SU-DHL-6 (cell line): Measurements from ENCODE around the gene MARVELD2.
"Not testable (repeated sequence)": the region's sequence is repeated elsewhere in the genome, so short reads cannot be mapped to it uniquely, and the experiment has no call there.

Experiments used
- H2AFZ ChIP-seq: fragments of 200-600 bp; sonication (generic); 2 replicates; pipeline ENCODE4 v1.6.1; 2014; ENCODE audit warnings: low read depth, mild to moderate bottlenecking, moderate library complexity, mixed read lengths, antibody characterized with exemption, low read length; ENCODE audit not compliant: severe bottlenecking
- H3F3A ChIP-seq: fragments of 200-600 bp; shearing (Covaris generic); 2 replicates; pipeline ENCODE4 v1.6.0; 2016; ENCODE audit warnings: antibody characterized with exemption, mild to moderate bottlenecking; ENCODE audit not compliant: insufficient read depth
- H3K27ac ChIP-seq: fragments of 200-600 bp; sonication (generic); 2 replicates; pipeline ENCODE4 v1.5.1; 2016; ENCODE audit warnings: low read depth, mild to moderate bottlenecking, low read length, moderate library complexity, mixed read lengths
- H3K27me3 ChIP-seq: fragments of 200-600 bp; sonication (generic), shearing (Covaris generic); 2 replicates; pipeline ENCODE4 v1.6.0; 2014; ENCODE audit warnings: mild to moderate bottlenecking, low read length
- H3K36me3 ChIP-seq: fragments of 200-600 bp; sonication (generic); 2 replicates; pipeline ENCODE4 v1.6.1; 2014; ENCODE audit warnings: mild to moderate bottlenecking, low read length, mixed read lengths
- H3K4me2 ChIP-seq: fragments of 300-600, 200-600 bp; shearing (Covaris generic), sonication (generic); 2 replicates; pipeline ENCODE4 v1.6.0; 2014; ENCODE audit warnings: low read length, low read depth, mild to moderate bottlenecking; ENCODE audit not compliant: poor library complexity, severe bottlenecking
- H3K4me3 ChIP-seq: fragments of 200-600 bp; sonication (generic); 2 replicates; pipeline ENCODE4 v1.5.1; 2014; ENCODE audit warnings: antibody characterized with exemption, low read length, mild to moderate bottlenecking, mixed read lengths; ENCODE audit not compliant: insufficient read depth, poor library complexity, severe bottlenecking
- H3K79me2 ChIP-seq: fragments of 200-600 bp; sonication (generic); 2 replicates; pipeline ENCODE4 v1.6.1; 2014; ENCODE audit warnings: mild to moderate bottlenecking, low read length, moderate library complexity; ENCODE audit not compliant: insufficient read depth
- H3K9ac ChIP-seq: fragments of 200-600 bp; sonication (generic); 2 replicates; pipeline ENCODE4 v1.7.0; 2014; ENCODE audit warnings: mild to moderate bottlenecking, low read length
- H3K9me2 ChIP-seq: fragments of 200-600 bp; sonication (generic); replicated peaks from 2 replicates; pipeline ENCODE4 v1.6.1; 2014; ENCODE audit warnings: low read length; ENCODE audit not compliant: insufficient read depth
- H3K9me3 ChIP-seq: fragments of 200-600 bp; sonication (generic); 2 replicates; pipeline ENCODE4 v1.6.1; 2014; ENCODE audit warnings: low read length, mixed read lengths; ENCODE audit not compliant: insufficient read depth
- H4K20me1 ChIP-seq: fragments of 200-600 bp; sonication (generic); 2 replicates; pipeline ENCODE4 v1.6.1; 2014; ENCODE audit warnings: low read depth, mild to moderate bottlenecking, antibody characterized with exemption, low read length, moderate library complexity, mixed read lengths
- EZH2phosphoT487 ChIP-seq: fragments of 200-600 bp; sonication (generic), shearing (Covaris generic); conservative IDR thresholded peaks from 2 replicates; pipeline ENCODE4 v1.6.1; 2018; ENCODE audit warnings: mild to moderate bottlenecking, antibody characterized with exemption, low read length, moderate library complexity, mixed read lengths
- TF ChIP-seq, protein P1 (sequence below): fragments of 200-600 bp; sonication (generic); IDR thresholded peaks from one replicate; pipeline ENCODE4 v1.5.1; 2017; ENCODE audit warnings: antibody characterized with exemption, mild to moderate bottlenecking, low read length, moderate library complexity; ENCODE audit not compliant: insufficient read depth, poor library complexity, severe bottlenecking

MARVELD2 gene

DNA sequence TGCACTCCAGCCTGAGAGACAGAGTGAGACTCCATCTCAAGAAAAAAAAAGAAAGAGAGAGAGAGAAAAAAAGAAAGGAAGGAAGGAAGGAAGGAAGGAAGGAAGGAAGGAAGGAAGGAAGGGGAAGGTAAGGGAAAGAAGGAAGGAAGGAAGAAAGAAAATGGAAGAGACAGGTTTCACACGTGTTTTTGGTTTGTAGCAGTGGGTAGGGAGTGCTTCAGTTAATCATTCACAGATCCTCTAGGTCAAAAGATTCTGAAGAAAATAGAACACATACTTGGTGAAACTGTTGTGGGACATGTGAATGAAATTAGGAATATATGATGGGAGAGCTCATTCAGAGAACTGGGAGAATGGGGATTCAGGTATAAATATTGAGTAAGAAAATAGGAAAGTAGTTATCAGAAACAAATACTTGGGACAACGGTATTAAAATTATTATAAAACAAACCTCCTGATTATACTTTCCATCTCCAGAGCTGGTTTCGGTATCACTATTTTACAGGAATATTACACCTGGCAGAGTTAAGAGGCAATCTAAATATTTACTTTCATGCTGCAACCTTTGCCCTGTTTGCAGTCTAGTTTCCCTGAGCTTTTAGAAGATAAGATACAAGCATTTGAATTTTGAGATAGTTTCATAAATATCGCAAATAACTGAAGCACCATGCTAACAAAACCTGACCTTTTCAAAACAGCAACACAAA, 37.2 kb downstream of the MARVELD2 start:
- Histone ChIP-seq H4K20me1 (no peaks in the 10 kb centered on the region), H2AFZ (no peak overlapping the region), H3K36me3 (no peaks in the 10 kb centered on the region), H3K9me3 (no peaks in the 10 kb centered on the region), H3K4me3 (no peak overlapping the region), H3F3A (no peaks in the 10 kb centered on the region), H3K27me3 (no peaks in the 10 kb centered on the region), H3K9ac (no peak overlapping the region), H3K79me2 (no peaks in the 10 kb centered on the region), H3K4me2 (no peak overlapping the region), H3K9me2 (no peaks in the 10 kb centered on the region), H3K27ac (no peak overlapping the region)
- TF ChIP-seq, protein P1, sequence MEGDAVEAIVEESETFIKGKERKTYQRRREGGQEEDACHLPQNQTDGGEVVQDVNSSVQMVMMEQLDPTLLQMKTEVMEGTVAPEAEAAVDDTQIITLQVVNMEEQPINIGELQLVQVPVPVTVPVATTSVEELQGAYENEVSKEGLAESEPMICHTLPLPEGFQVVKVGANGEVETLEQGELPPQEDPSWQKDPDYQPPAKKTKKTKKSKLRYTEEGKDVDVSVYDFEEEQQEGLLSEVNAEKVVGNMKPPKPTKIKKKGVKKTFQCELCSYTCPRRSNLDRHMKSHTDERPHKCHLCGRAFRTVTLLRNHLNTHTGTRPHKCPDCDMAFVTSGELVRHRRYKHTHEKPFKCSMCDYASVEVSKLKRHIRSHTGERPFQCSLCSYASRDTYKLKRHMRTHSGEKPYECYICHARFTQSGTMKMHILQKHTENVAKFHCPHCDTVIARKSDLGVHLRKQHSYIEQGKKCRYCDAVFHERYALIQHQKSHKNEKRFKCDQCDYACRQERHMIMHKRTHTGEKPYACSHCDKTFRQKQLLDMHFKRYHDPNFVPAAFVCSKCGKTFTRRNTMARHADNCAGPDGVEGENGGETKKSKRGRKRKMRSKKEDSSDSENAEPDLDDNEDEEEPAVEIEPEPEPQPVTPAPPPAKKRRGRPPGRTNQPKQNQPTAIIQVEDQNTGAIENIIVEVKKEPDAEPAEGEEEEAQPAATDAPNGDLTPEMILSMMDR: no peak
- no peak for TF ChIP-seq EZH2phosphoT487

DNA sequence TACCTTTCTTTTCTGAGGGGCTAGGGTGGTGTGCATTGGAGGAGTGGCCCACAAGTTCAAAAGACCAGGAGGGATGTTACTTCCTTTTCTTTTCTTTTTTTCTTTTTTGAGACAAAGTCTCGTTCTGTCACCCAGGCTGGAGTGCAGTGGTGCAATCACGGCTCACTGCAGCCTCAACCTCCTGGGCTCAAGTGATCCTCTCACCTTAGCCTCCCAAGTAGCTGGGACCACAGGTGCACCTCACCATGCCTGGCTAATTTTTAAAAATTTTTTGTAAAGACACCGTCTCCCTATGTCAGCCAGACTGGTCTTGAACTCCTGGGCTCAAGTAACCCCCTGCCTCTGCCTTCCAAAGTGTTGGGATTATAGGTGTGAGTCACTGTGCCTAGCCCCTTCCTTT, 38.6 kb downstream of the MARVELD2 start:
- not testable (repeated sequence) for H3K9me3 ChIP-seq, H3F3A ChIP-seq, H3K79me2 ChIP-seq, H3K9me2 ChIP-seq, H3K27me3 ChIP-seq, H3K27ac ChIP-seq, H4K20me1 ChIP-seq, H2AFZ ChIP-seq, H3K36me3 ChIP-seq, H3K9ac ChIP-seq, H3K4me3 ChIP-seq, H3K4me2 ChIP-seq

DNA sequence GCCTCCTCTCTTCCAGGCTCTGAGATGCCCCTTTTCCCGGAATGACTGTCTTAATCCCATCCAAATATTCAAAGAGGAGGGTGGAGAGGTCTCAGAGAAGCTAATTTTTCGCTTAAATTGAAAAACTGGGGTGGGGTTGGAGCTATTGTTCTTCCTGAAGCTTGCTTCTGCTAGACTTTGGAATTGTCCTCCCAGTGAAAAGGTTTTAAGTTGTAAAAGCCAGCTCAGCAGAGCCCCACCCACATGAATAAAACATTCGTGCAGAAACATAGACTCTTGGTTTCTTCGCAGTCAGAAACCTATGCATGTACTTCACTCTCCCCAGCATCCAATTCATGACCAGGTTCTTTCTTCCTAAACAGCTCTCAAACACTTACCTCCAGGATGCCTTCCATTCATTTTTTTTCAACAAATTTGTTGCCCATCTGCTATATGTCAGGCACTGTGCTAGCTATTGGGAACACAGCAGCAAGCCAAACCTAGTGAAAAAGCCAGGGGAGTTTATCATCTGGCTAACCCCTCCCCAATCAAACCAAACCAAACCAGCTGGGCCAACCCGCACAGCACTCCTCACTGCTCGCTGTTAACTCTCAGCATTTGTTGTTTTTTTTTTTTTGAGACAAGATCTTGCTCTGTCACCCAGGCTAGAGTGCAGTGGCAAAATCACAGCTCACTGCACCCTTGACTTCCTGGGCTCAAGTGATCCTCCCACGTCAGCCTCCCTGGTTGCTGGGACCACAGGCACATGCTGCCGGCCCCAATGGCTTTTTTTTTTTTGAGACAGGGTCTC, 39.7 kb downstream of the MARVELD2 start:
- no peak overlapping the region for H3K4me3 ChIP-seq
- no peak overlapping the region for H2AFZ ChIP-seq
- H3K27ac ChIP-seq: no peak overlapping the region

DNA sequence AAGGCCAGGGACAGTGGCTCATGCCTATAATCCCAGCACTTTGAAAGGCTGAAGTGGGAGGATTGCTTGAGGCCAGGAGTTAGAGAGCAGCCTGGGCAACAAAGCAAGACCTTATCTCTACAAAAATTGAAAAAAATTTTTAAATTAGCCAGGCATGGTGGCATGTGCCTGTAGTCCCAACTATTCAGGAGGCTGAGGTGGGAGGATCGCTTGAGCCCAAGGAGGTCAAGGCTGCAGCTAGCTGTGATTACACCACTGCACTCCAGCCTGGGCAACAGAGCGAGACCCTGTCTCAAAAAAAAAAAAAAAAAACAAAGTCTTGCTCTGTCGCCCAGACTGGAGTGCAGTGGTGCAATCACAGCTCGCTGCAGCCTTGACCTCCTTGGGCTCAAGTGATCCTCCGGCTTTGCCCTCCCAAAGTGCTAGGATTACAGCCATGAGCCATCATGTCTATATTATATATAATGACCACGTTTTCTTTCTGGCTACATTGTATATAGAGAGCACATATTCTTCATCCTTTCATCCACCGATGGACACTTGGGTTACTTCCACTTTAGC, 40.6 kb downstream of the MARVELD2 start:
- H3K9ac ChIP-seq, H3K4me2 ChIP-seq, H3K4me3 ChIP-seq, H3K27me3 ChIP-seq, H4K20me1 ChIP-seq, H3K9me3 ChIP-seq, H2AFZ ChIP-seq, H3K27ac ChIP-seq, H3F3A ChIP-seq, H3K36me3 ChIP-seq, H3K9me2 ChIP-seq, H3K79me2 ChIP-seq: not testable (repeated sequence)

More for the DNA sequence above, 39.7 kb downstream of the MARVELD2 start:
- H3K79me2 ChIP-seq: no peaks in the 10 kb centered on the region
- TF ChIP-seq EZH2phosphoT487: no peak
- TF ChIP-seq, protein P1: no peak
- no peaks in the 10 kb centered on the region for H4K20me1 ChIP-seq
- no peaks in the 10 kb centered on the region for H3K36me3 ChIP-seq
- H3K9ac ChIP-seq: no peak overlapping the region
- H3K9me3 ChIP-seq: no peaks in the 10 kb centered on the region
- H3F3A ChIP-seq: no peaks in the 10 kb centered on the region
- no peaks in the 10 kb centered on the region for H3K27me3 ChIP-seq
- no peaks in the 10 kb centered on the region for H3K9me2 ChIP-seq
- no peak overlapping the region for H3K4me2 ChIP-seq
